CD1c-positive myeloid dendritic cell (primary cell): ENCODE results near the gene PRPF6.
"Not testable (repeated sequence)": the region's sequence is repeated elsewhere in the genome, so short reads cannot be mapped to it uniquely, and the experiment has no call there.

Experiments used
- DNase-seq: peaks from one replicate; pipeline ENCODE4 v3.0.0-alpha.2; 2016; ENCODE audit errors: extremely low spot score

The PRPF6 gene

GRCh38 chr20:64012385-64013154 lies 31.6 kb downstream of the PRPF6 start:
- not testable (repeated sequence) for DNase-seq

- no peak for DNase-seq
Measured at GRCh38 chr20:64015635-64016034, 34.7 kb downstream of the PRPF6 start.

- DNase-seq = no peak
Measured at GRCh38 chr20:64021124-64021975, 40.4 kb downstream of the PRPF6 start.

- no peak for DNase-seq
Measured at GRCh38 chr20:64022671-64023360, 41.9 kb downstream of the PRPF6 start.

GRCh38 chr20:64023361-64024140 lies 42.6 kb downstream of the PRPF6 start:
- no peak for DNase-seq

- DNase-seq = no peak
Measured at GRCh38 chr20:64024141-64024990, 43.4 kb downstream of the PRPF6 start.

GRCh38 chr20:64025101-64025825 lies 44.3 kb downstream of the PRPF6 start:
- no peak for DNase-seq

GRCh38 chr20:64025826-64026412 lies 45.0 kb downstream of the PRPF6 start:
- DNase-seq = no peak

- DNase-seq = no peak
Measured at GRCh38 chr20:64027981-64028685, 47.2 kb downstream of the PRPF6 start.

- DNase-seq = no peak
Measured at GRCh38 chr20:64029293-64030117, 48.6 kb downstream of the PRPF6 start.

GRCh38 chr20:64030371-64031134 lies 49.6 kb downstream of the PRPF6 start:
- no peak for DNase-seq

GRCh38 chr20:64031822-64032314 lies 50.9 kb downstream of the PRPF6 start:
- DNase-seq = no peak

GRCh38 chr20:64032706-64033624 lies 52.0 kb downstream of the PRPF6 start:
- DNase-seq = no peak

- no peak for DNase-seq
Measured at GRCh38 chr20:64033981-64034493, 53.1 kb downstream of the PRPF6 start.

- no peak for DNase-seq
Measured at GRCh38 chr20:64035066-64035932, 54.4 kb downstream of the PRPF6 start.
